ENCODE results near the gene ATP7B. TPM values are rescaled to one million over a fixed set of nuclear protein-coding genes. Genes with fewer than 3 reads are reported as not detected.

Gene ATP7B
- total and polyA plus RNA-seq, 3 experiments from 2014 or later: 0.18 to 1.2 (median 1.1) TPM

DNA sequence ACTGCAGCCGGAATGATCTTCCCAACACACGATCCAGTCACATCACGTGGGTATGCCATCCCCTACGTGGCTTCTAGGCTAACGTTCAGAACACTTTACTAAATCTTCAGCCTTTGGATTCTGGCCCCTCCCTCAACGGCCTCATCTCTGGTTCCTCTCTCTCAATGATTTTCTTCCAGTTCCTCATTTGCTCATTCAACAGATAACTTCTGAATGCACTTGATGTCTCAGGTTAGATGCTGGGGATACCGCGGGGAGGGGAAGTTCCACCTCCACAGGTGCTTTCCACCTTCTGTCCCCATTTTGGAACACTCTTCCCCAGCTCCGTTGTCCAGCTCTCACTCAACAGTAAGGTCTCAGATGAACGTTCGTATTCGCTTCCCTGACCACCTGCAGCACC is 66.1 kb downstream of the ATP7B start:
- Mint-ChIP-seq H3K4me3 (no peak overlapping the region), H3K36me3 (peaks cover 0 to 13% (median 6%) of the 10 kb centered on the region in 3 donors), H3K4me1 (peaks cover 18 to 52% (median 30%) of the 10 kb centered on the region in 3 donors), H3K27me3 (peaks cover 5 to 19% of the 10 kb centered on the region in 2 donors), H3K9me3 (peaks cover 0 to 9% (median 4%) of the 10 kb centered on the region in 5 donors), H3K27ac (peak overlapping the region in 3 of 8 donors; percentile 43 to 52 (median 47))
- Histone ChIP-seq H3K9me3 (ENCODE audit: low read length) (peaks cover 6% of the 10 kb centered on the region), H3K27me3 (ENCODE audit: insufficient read depth, low read length, poor library complexity, severe bottlenecking) (no peaks in the 10 kb centered on the region), H3K27ac (ENCODE audit: low read depth, low read length) (no peak overlapping the region), H3K4me3 (ENCODE audit: low read length) (no peak overlapping the region), H3K36me3 (ENCODE audit: insufficient read depth, low read length) (no peaks in the 10 kb centered on the region), H3K4me1 (ENCODE audit: insufficient read depth, low read length) (peaks cover 42% of the 10 kb centered on the region)
- DNase-seq: no peak
- ChIA-PET CTCF (no interaction called here), POLR2A (no interaction called here)

- Mint-ChIP-seq H3K4me3 (no peak overlapping the region), H3K4me1 (peaks cover 18 to 46% (median 30%) of the 10 kb centered on the region in 3 donors)
- CTCF ChIA-PET: no interaction called here
These were observed 66.8 kb downstream of the ATP7B start for GRCh38 chr13:51944428-51944827.

GRCh38 chr13:51943721-51944120 is 67.5 kb downstream of the ATP7B start:
- Mint-ChIP-seq H3K36me3 (peaks cover 0 to 3% (median 0%) of the 10 kb centered on the region in 3 donors), H3K4me1 (peaks cover 20 to 43% (median 30%) of the 10 kb centered on the region in 3 donors), H3K27me3 (peaks cover 8 to 19% of the 10 kb centered on the region in 2 donors), H3K4me3 (peak overlapping the region in 1 of 7 donors; percentile 23), H3K9me3 (no peaks in the 10 kb centered on the region), H3K27ac (peak overlapping the region in 3 of 8 donors; percentile 38 to 78 (median 50))
- CTCF ChIA-PET: no interaction called here
- Histone ChIP-seq H3K4me3 (ENCODE audit: low read length) (no peak overlapping the region), H3K27me3 (ENCODE audit: insufficient read depth, low read length, poor library complexity, severe bottlenecking) (no peaks in the 10 kb centered on the region), H3K9me3 (ENCODE audit: low read length) (no peaks in the 10 kb centered on the region), H3K36me3 (ENCODE audit: insufficient read depth, low read length) (no peaks in the 10 kb centered on the region), H3K27ac (ENCODE audit: low read depth, low read length) (no peak overlapping the region), H3K4me1 (ENCODE audit: insufficient read depth, low read length) (peaks cover 36% of the 10 kb centered on the region)
- no peak for DNase-seq
- POLR2A ChIA-PET: no interaction called here

More at GRCh38 chr13:51944428-51944827, 66.8 kb downstream of the ATP7B start:
- POLR2A ChIA-PET: no interaction called here
- no peak overlapping the region for H3K27ac Mint-ChIP-seq
- H3K4me1 ChIP-seq (ENCODE audit: insufficient read depth, low read length): peaks cover 36% of the 10 kb centered on the region
- H3K9me3 ChIP-seq (ENCODE audit: low read length): no peaks in the 10 kb centered on the region
- peaks cover 0 to 6% (median 2%) of the 10 kb centered on the region in 3 donors for H3K36me3 Mint-ChIP-seq
- H3K27ac ChIP-seq (ENCODE audit: low read depth, low read length): no peak overlapping the region
- H3K36me3 ChIP-seq (ENCODE audit: insufficient read depth, low read length): no peaks in the 10 kb centered on the region
- H3K4me3 ChIP-seq (ENCODE audit: low read length): no peak overlapping the region
- peaks cover 8 to 19% of the 10 kb centered on the region in 2 donors for H3K27me3 Mint-ChIP-seq
- H3K9me3 Mint-ChIP-seq: peaks cover 0 to 3% (median 0%) of the 10 kb centered on the region in 5 donors
- no peaks in the 10 kb centered on the region for H3K27me3 ChIP-seq (ENCODE audit: insufficient read depth, low read length, poor library complexity, severe bottlenecking)
- no peak for DNase-seq

DNA sequence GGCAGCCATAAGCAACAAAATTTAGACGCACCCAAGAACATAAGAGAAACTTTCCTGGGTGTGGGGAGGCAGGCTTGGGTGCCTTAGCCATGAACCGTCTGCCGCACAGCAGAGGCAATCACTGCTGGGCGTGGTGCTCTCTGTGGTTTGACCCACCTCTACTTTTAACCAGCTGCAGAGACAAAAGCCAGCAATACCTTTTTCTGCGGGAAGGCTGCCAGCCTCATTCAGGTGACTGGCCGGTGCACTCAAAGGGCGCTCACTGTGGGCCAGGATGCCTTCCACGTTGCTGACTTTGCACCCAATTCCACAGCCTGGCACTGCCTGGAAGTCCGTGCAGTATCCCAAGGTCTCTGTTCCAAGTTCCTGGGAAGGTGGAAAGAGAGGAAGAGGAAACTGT is 69.1 kb downstream of the ATP7B start:
- H3K36me3 Mint-ChIP-seq: no peaks in the 10 kb centered on the region
- peak overlapping the region in 5 of 7 donors; percentile 3 to 86 (median 61) for H3K4me3 Mint-ChIP-seq
- no peaks in the 10 kb centered on the region for H3K9me3 Mint-ChIP-seq
- peak in 1 of 5 donors; percentile 36 for DNase-seq
- H3K4me1 Mint-ChIP-seq: peaks cover 20 to 43% (median 30%) of the 10 kb centered on the region in 3 donors
- Histone ChIP-seq H3K4me3 (ENCODE audit: low read length) (peak overlapping the region; percentile 24), H3K27me3 (ENCODE audit: insufficient read depth, low read length, poor library complexity, severe bottlenecking) (no peaks in the 10 kb centered on the region), H3K9me3 (ENCODE audit: low read length) (no peaks in the 10 kb centered on the region), H3K27ac (ENCODE audit: low read depth, low read length) (no peak overlapping the region), H3K4me1 (ENCODE audit: insufficient read depth, low read length) (peaks cover 36% of the 10 kb centered on the region), H3K36me3 (ENCODE audit: insufficient read depth, low read length) (no peaks in the 10 kb centered on the region)
- POLR2A ChIA-PET: no interaction called here
- H3K27me3 Mint-ChIP-seq: peaks cover 10 to 19% of the 10 kb centered on the region in 2 donors
- CTCF ChIA-PET: no interaction called here
- H3K27ac Mint-ChIP-seq: peak overlapping the region in 2 of 8 donors; percentile 25 to 72

DNA sequence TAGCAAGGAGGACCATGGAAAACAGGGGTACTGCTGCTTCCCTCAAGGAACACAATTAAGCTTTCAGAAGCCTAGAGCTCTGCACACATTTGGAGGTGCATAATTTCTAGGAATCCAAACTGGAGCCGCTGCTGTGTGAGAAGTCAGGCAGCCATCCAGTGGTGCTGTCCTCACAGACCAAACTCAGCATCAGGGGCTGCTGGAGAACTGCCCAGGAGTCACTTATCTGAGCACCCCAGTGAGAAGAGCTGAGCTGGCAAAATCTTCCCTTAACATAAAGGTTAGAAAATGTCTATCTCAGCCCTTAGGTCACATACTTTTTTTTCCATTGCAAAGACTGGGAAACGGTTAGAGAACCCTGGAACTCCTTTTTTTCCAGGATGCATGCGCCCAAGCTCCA is 72.8 kb downstream of the ATP7B start:
- CTCF ChIA-PET: no interaction called here
- H3K4me1 Mint-ChIP-seq: peaks cover 20 to 23% (median 20%) of the 10 kb centered on the region in 3 donors

DNA sequence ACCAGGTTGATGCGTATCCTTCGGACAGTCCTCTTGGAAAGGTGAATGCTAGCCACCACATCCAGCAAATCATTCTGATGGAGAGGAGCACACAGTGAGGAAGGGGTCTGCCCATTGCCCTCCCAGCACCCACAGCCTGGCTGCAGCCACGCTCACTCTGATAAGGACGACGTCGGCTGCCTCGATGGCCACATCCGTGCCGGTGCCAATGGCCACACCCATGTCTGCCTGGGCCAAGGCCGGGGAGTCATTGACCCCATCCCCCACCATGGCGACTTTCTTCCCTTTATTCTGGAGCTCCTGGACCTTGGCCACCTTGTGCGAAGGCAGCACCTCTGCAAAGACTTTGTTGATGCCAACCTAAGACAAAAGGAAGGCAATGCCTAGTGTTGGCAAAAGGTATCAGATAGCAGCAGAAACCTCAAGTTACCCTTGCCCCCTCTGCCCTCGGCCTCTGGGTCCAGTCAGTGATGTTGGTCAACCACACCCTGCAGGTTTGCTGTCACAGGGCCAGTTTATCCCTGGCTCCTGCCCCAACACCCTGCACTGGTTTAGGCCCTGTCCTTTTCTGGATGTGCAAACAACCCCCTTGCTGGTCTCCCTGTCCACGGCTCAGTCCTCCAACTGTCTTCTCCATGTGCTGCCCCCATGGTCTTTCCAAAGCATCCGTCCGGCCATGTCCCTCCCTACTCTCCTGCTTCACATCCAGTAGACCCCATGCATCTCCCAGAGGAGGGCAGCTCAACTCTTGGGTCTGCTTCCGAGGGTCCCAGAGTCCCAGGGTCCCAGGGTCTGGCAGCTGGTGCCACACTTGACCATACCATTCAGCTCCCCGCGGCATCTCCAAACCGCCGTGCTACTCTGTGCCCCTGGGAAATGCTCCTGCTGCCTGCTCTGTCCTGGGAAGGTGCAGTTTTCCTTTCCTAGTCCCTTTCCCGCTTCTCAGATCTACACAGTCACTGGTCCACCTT is 73.6 kb downstream of the ATP7B start:
- Mint-ChIP-seq H3K4me1 (peaks cover 13 to 15% (median 15%) of the 10 kb centered on the region in 3 donors), H3K9me3 (no peaks in the 10 kb centered on the region), H3K27me3 (peaks cover 0 to 8% of the 10 kb centered on the region in 2 donors), H3K4me3 (no peak overlapping the region), H3K36me3 (no peaks in the 10 kb centered on the region), H3K27ac (no peak overlapping the region)
- Histone ChIP-seq H3K9me3 (ENCODE audit: low read length) (no peaks in the 10 kb centered on the region), H3K27me3 (ENCODE audit: insufficient read depth, low read length, poor library complexity, severe bottlenecking) (no peaks in the 10 kb centered on the region), H3K36me3 (ENCODE audit: insufficient read depth, low read length) (no peaks in the 10 kb centered on the region), H3K4me1 (ENCODE audit: insufficient read depth, low read length) (peaks cover 14% of the 10 kb centered on the region), H3K4me3 (ENCODE audit: low read length) (no peak overlapping the region), H3K27ac (ENCODE audit: low read depth, low read length) (no peak overlapping the region)
- ChIA-PET POLR2A (no interaction called here), CTCF (no interaction called here)
- no peak for DNase-seq

More for the DNA sequence above, 72.8 kb downstream of the ATP7B start:
- no peak overlapping the region for H3K27ac ChIP-seq (ENCODE audit: low read depth, low read length)
- Mint-ChIP-seq H3K9me3 (no peaks in the 10 kb centered on the region), H3K4me3 (no peak overlapping the region), H3K27me3 (peaks cover 7 to 8% of the 10 kb centered on the region in 2 donors), H3K27ac (no peak overlapping the region), H3K36me3 (no peaks in the 10 kb centered on the region)
- no peak overlapping the region for H3K4me3 ChIP-seq (ENCODE audit: low read length)
- no peaks in the 10 kb centered on the region for H3K9me3 ChIP-seq (ENCODE audit: low read length)
- peaks cover 22% of the 10 kb centered on the region for H3K4me1 ChIP-seq (ENCODE audit: insufficient read depth, low read length)
- no peaks in the 10 kb centered on the region for H3K36me3 ChIP-seq (ENCODE audit: insufficient read depth, low read length)
- POLR2A ChIA-PET: no interaction called here
- no peak for DNase-seq
- no peaks in the 10 kb centered on the region for H3K27me3 ChIP-seq (ENCODE audit: insufficient read depth, low read length, poor library complexity, severe bottlenecking)

DNA sequence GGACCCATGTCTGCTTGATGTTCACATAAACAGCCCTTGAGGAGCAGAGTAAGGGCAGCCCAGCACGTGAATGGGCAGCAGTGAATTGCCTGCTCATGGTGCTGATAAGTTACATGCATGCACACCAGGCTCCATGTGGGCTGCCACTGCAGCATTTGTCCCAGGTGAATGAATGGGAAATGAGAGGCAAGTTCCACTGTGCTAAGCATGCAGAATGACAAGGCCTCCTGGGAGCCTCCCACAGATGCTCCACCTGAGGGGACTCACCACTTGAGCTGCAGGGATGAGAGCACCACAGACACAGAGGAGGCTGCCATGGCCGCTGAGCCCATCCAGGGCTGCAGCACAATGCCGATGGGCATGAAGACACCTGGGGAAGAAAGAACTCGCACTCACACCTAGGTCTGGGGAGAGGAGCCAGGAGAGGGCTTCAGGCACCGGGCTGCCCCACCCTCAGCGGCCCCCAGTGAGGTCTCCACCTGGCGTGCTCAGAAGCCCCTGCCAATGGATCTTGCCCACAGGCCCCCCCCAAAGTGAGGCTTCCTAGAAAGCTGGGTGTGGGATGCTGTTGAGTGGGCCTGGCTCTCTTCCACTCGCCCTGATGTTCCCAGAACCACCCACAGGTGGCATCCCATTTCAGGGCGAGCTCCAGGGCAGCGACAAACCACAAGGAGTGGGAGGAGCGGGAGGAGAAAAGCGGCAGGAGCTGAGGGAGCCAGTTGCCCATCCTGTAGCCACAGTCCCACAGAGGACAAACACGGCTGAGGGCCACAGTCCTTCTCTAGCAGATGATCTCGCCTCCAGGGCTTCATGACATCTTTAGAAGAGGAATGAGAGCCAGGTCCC is 75.7 kb downstream of the ATP7B start:
- Mint-ChIP-seq H3K27me3 (peaks cover 0 to 8% of the 10 kb centered on the region in 2 donors), H3K36me3 (no peaks in the 10 kb centered on the region), H3K4me3 (no peak overlapping the region), H3K27ac (peak overlapping the region in 1 of 8 donors; percentile 84), H3K4me1 (peaks cover 0 to 3% (median 0%) of the 10 kb centered on the region in 3 donors), H3K9me3 (no peaks in the 10 kb centered on the region)
- POLR2A ChIA-PET: no interaction called here
- H3K36me3 ChIP-seq (ENCODE audit: insufficient read depth, low read length): no peaks in the 10 kb centered on the region
- no peaks in the 10 kb centered on the region for H3K4me1 ChIP-seq (ENCODE audit: insufficient read depth, low read length)
- DNase-seq: no peak
- CTCF ChIA-PET: no interaction called here
- no peak overlapping the region for H3K27ac ChIP-seq (ENCODE audit: low read depth, low read length)
- no peaks in the 10 kb centered on the region for H3K27me3 ChIP-seq (ENCODE audit: insufficient read depth, low read length, poor library complexity, severe bottlenecking)
- no peaks in the 10 kb centered on the region for H3K9me3 ChIP-seq (ENCODE audit: low read length)
- H3K4me3 ChIP-seq (ENCODE audit: low read length): no peak overlapping the region
